ENCODE data around the gene ITPRID1. TPM values are rescaled to one million over a fixed set of nuclear protein-coding genes. Genes with fewer than 3 reads are reported as not detected.

Gene ITPRID1
- total and polyA plus RNA-seq, 9 of the 15 experiments (the other 6 are each of a cell fraction or from before 2014, with no cell fraction given), result not detected

DNA sequence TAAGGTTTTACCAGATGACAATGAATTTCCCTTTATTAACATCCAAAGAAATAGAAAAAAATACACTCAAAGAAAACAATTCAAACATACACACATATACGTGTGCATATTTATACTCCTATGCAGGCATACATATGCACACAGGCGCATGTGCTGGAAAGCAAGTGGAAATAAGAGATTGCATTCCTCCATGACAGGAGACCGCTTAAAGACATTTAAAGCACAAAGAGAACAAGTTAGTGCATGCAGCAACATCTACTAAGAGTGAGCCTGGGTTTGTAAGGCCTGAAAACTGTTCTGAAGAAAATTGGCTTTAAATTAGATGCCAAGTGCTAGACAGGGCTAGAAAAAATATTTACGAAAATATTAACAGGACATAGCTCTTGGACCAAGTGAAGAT is 133.1 kb downstream of the ITPRID1 start:
- Histone ChIP-seq H3K4me1 (replicated peaks in 1 of 2; ENCODE audit: control insufficient read depth in 2 of 2, insufficient read depth in 2 of 2, low read length in 2 of 2) (no peaks in the 10 kb centered on the region), H3K79me2 (ENCODE audit: control insufficient read depth, insufficient read depth, low read length) (no peaks in the 10 kb centered on the region), H3K27me3 (ENCODE audit: control insufficient read depth in 2 of 2, insufficient read depth in 2 of 2, low read length in 2 of 2) (no peaks in the 10 kb centered on the region), H3K4me2 (ENCODE audit: insufficient read depth, low read length) (no peak overlapping the region), H4K20me1 (replicated peaks; ENCODE audit: control insufficient read depth, insufficient read depth, low read length) (no peaks in the 10 kb centered on the region), H3K4me3 (no peak overlapping the region), H3K9me1 (ENCODE audit: control insufficient read depth, insufficient read depth, low read length) (no peaks in the 10 kb centered on the region), H3K9me3 (replicated peaks; ENCODE audit: control insufficient read depth, insufficient read depth, low read depth, low read length) (no peaks in the 10 kb centered on the region), H3K9ac (ENCODE audit: insufficient read depth in 1 of 2, low read depth in 2 of 2, low read length in 2 of 2) (no peak overlapping the region), H2AFZ (ENCODE audit: low read depth, low read length) (no peak overlapping the region), H3K27ac (ENCODE audit: extremely low read depth, low read depth, low read length) (no peak overlapping the region), H3K36me3 (ENCODE audit: control insufficient read depth, insufficient read depth, low read length) (no peaks in the 10 kb centered on the region)
- DNase-seq (ENCODE audit: extremely low read depth in 1 of 4, low spot score in 3 of 4), result no peak
- no peak for ATAC-seq
- ChIA-PET POLR2A (no interaction called here), CTCF (ENCODE audit: low intra/inter-chr PET ratio) (no interaction called here)
- WGBS (ENCODE audit: insufficient coverage, low coverage, missing lambda C conversion rate), result 0% methylated on average over 4 of the region's 4 CpGs
- TF ChIP-seq MLLT1 (IDR thresholded peaks at IDR 0.05) (no peak), SLC30A9 (CRISPR knock-in tag; IDR thresholded peaks at IDR 0.05) (no peak), ZBTB5 (IDR thresholded peaks at IDR 0.05) (no peak), ZNF311 (CRISPR knock-in tag; IDR thresholded peaks at IDR 0.05) (no peak), PTBP1 (IDR thresholded peaks at IDR 0.05; ENCODE audit: low read depth, low read length) (no peak), RBM22 (IDR thresholded peaks at IDR 0.05; ENCODE audit: low read depth, low read length, poor library complexity, severe bottlenecking) (no peak), UBTF (IDR thresholded peaks at IDR 0.05; ENCODE audit: borderline replicate concordance in 1 of 2, low read depth in 2 of 2, low read length in 2 of 2) (no peak)
- TF ChIP-seq, protein P1, sequence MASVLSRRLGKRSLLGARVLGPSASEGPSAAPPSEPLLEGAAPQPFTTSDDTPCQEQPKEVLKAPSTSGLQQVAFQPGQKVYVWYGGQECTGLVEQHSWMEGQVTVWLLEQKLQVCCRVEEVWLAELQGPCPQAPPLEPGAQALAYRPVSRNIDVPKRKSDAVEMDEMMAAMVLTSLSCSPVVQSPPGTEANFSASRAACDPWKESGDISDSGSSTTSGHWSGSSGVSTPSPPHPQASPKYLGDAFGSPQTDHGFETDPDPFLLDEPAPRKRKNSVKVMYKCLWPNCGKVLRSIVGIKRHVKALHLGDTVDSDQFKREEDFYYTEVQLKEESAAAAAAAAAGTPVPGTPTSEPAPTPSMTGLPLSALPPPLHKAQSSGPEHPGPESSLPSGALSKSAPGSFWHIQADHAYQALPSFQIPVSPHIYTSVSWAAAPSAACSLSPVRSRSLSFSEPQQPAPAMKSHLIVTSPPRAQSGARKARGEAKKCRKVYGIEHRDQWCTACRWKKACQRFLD (CRISPR knock-in tag; IDR thresholded peaks at IDR 0.05), result no peak
- FAIRE-seq, result no peak
- in situ Hi-C loops (cut with MboI), result no loop called here
- no TSS peak for BruUV-seq (replicated peaks)
- intact Hi-C loops (cut with micrococcal nuclease), result no loop called here
